ENCODE results near the gene LRTM2.

Gene LRTM2

GRCh38 chr12:1843641-1844005 is 23.3 kb downstream of the LRTM2 start:
- TF ChIP-seq, protein P1, sequence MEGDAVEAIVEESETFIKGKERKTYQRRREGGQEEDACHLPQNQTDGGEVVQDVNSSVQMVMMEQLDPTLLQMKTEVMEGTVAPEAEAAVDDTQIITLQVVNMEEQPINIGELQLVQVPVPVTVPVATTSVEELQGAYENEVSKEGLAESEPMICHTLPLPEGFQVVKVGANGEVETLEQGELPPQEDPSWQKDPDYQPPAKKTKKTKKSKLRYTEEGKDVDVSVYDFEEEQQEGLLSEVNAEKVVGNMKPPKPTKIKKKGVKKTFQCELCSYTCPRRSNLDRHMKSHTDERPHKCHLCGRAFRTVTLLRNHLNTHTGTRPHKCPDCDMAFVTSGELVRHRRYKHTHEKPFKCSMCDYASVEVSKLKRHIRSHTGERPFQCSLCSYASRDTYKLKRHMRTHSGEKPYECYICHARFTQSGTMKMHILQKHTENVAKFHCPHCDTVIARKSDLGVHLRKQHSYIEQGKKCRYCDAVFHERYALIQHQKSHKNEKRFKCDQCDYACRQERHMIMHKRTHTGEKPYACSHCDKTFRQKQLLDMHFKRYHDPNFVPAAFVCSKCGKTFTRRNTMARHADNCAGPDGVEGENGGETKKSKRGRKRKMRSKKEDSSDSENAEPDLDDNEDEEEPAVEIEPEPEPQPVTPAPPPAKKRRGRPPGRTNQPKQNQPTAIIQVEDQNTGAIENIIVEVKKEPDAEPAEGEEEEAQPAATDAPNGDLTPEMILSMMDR (conservative IDR thresholded peaks at IDR 0.05), result no peak
- H3K27ac ChIP-seq, result no peak overlapping the region

GRCh38 chr12:1844223-1844622 is 23.9 kb downstream of the LRTM2 start:
- TF ChIP-seq, protein P1 (conservative IDR thresholded peaks at IDR 0.05), result no peak
- no peak overlapping the region for H3K27ac ChIP-seq

- H3K27ac ChIP-seq, result no peak overlapping the region
- TF ChIP-seq, protein P1 (conservative IDR thresholded peaks at IDR 0.05), result no peak
These were observed 24.5 kb downstream of the LRTM2 start for GRCh38 chr12:1844661-1845409.

GRCh38 chr12:1845427-1845826 is 25.1 kb downstream of the LRTM2 start:
- no peak overlapping the region for H3K27ac ChIP-seq
- TF ChIP-seq, protein P1 (conservative IDR thresholded peaks at IDR 0.05), result no peak

DNA sequence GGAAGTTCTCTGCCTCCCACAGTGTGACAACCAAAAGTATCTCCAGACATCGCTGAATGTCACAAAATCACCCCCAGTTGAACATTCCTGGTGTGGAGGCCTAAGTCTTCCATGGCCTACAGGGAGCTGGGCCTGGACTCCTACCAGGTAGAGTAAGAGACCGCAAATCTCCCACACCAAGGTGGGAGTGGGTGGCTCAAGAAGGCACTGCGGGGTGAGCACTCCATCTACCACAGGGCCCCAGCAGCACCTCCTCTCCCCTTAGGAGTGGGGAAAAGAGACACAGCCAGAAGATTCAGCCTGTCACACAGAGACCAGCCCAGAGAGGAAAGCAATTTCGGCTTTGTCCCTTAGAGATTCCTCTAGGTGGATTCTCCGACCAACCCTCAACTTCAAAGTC is 25.5 kb downstream of the LRTM2 start:
- no peak overlapping the region for H3K27ac ChIP-seq
- TF ChIP-seq, protein P1 (conservative IDR thresholded peaks at IDR 0.05), result no peak

GRCh38 chr12:1846421-1847405 is 26.3 kb downstream of the LRTM2 start:
- TF ChIP-seq, protein P1 (conservative IDR thresholded peaks at IDR 0.05), result no peak
- H3K27ac ChIP-seq, result no peak overlapping the region

- TF ChIP-seq, protein P1 (conservative IDR thresholded peaks at IDR 0.05), result no peak
- H3K27ac ChIP-seq, result no peak overlapping the region
These were observed 27.0 kb downstream of the LRTM2 start for GRCh38 chr12:1847411-1847810.

Data from VCaP (cell line).